Upper lobe of right lung (tissue), 1 donor: ENCODE results near the gene NDUFB2. TPM values are rescaled to one million over a fixed set of nuclear protein-coding genes. Genes with fewer than 3 reads are reported as not detected.
A peak's percentile ranks its signal among the peaks of the same experiment; 100 is the strongest.

Experiments used
- ATAC-seq: fragments of 200-7000 bp; cut with Tn5 transposase; one replicate; pipeline ENCODE4 v1.9.1; 2020; ENCODE audit warnings: mild to moderate bottlenecking, moderate library complexity
- DNase-seq: peaks from one replicate; pipeline ENCODE4 v3.0.0-alpha.2; 2020
- H3K27ac ChIP-seq: fragments of 200-600 bp; one replicate; pipeline ENCODE4 v1.8.0; 2022
- H3K27me3 ChIP-seq: fragments of 200-600 bp; one replicate; pipeline ENCODE4 v1.8.0; 2022; ENCODE audit warnings: mild to moderate bottlenecking
- H3K36me3 ChIP-seq: fragments of 200-600 bp; one replicate; pipeline ENCODE4 v1.8.0; 2022
- H3K4me1 ChIP-seq: fragments of 200-600 bp; one replicate; pipeline ENCODE4 v1.8.0; 2022
- H3K4me3 ChIP-seq: fragments of 200-600 bp; one replicate; pipeline ENCODE4 v1.8.0; 2022; ENCODE audit warnings: mild to moderate bottlenecking
- H3K9me3 ChIP-seq: fragments of 200-600 bp; one replicate; pipeline ENCODE4 v1.8.0; 2022
- CTCF ChIP-seq: fragments of 200-600 bp; IDR thresholded peaks from one replicate; pipeline ENCODE4 v1.8.0; 2022; ENCODE audit warnings: antibody characterized with exemption
- intact Hi-C: fragments of 100-400 bp; cut with DNase I; formaldehyde crosslinking; loops from one replicate; pipeline ENCODE4 v1.11.0; 2022
- total RNA-seq: library from RNA; stranded (reverse); fragmentation: NEBNext Ultra II Directional; extraction: Animal tissue kit (Norgen Biotek cat#: 25700); gene quantifications from one replicate; pipeline ENCODE4 v1.2.1, GENCODE V29; 2021
- donor health status: DM: no; HTN: yes; CAD: no; lungs with severe emphysema.

Gene NDUFB2
- total RNA-seq, 1 donor from 2014 or later: 160 TPM

GRCh38 chr7:140678081-140678815 lies 18.3 kb upstream of the NDUFB2 start:
- Histone ChIP-seq H3K4me3 (no peak overlapping the region), H3K27me3 (no peaks in the 10 kb centered on the region), H3K9me3 (no peaks in the 10 kb centered on the region), H3K4me1 (peaks cover 20% of the 10 kb centered on the region), H3K36me3 (peaks cover 22% of the 10 kb centered on the region), H3K27ac (no peak overlapping the region)
- ATAC-seq: no peak
- intact Hi-C loops: no loop called here
- DNase-seq: peak; percentile 47
- no peak for TF ChIP-seq CTCF

GRCh38 chr7:140678816-140679130 lies 17.7 kb upstream of the NDUFB2 start:
- no peaks in the 10 kb centered on the region for H3K9me3 ChIP-seq
- H3K4me1 ChIP-seq: peaks cover 18% of the 10 kb centered on the region
- ATAC-seq (no peak), DNase-seq (peak; percentile 38)
- peaks cover 22% of the 10 kb centered on the region for H3K36me3 ChIP-seq
- intact Hi-C loops: no loop called here
- H3K27ac ChIP-seq: no peak overlapping the region
- no peak for TF ChIP-seq CTCF
- H3K4me3 ChIP-seq: no peak overlapping the region
- H3K27me3 ChIP-seq: no peaks in the 10 kb centered on the region

GRCh38 chr7:140679186-140679585 lies 17.3 kb upstream of the NDUFB2 start:
- intact Hi-C loops: no loop called here
- ATAC-seq: no peak

GRCh38 chr7:140680886-140681285 lies 15.6 kb upstream of the NDUFB2 start:
- H3K9me3 ChIP-seq: no peaks in the 10 kb centered on the region
- peaks cover 22% of the 10 kb centered on the region for H3K36me3 ChIP-seq
- H3K27me3 ChIP-seq: no peaks in the 10 kb centered on the region
- intact Hi-C loops: no loop called here
- no peaks in the 10 kb centered on the region for H3K4me1 ChIP-seq
- no peak overlapping the region for H3K4me3 ChIP-seq
- DNase-seq (no peak), ATAC-seq (no peak)
- no peak for TF ChIP-seq CTCF
- no peak overlapping the region for H3K27ac ChIP-seq

More at GRCh38 chr7:140679186-140679585, 17.3 kb upstream of the NDUFB2 start:
- Histone ChIP-seq H3K27ac (no peak overlapping the region), H3K4me3 (no peak overlapping the region), H3K27me3 (no peaks in the 10 kb centered on the region), H3K9me3 (no peaks in the 10 kb centered on the region), H3K4me1 (peaks cover 14% of the 10 kb centered on the region), H3K36me3 (peaks cover 22% of the 10 kb centered on the region)
- DNase-seq: peak; percentile 30
- no peak for TF ChIP-seq CTCF

GRCh38 chr7:140681766-140682165 lies 14.7 kb upstream of the NDUFB2 start:
- Histone ChIP-seq H3K27me3 (no peaks in the 10 kb centered on the region), H3K36me3 (peaks cover 22% of the 10 kb centered on the region), H3K4me1 (no peaks in the 10 kb centered on the region), H3K4me3 (no peak overlapping the region), H3K27ac (no peak overlapping the region), H3K9me3 (no peaks in the 10 kb centered on the region)
- ATAC-seq: no peak
- no peak for TF ChIP-seq CTCF
- no peak for DNase-seq
- intact Hi-C loops: no loop called here

- H3K27ac ChIP-seq: no peak overlapping the region
- H3K9me3 ChIP-seq: no peaks in the 10 kb centered on the region
- no peaks in the 10 kb centered on the region for H3K27me3 ChIP-seq
- no peak overlapping the region for H3K4me3 ChIP-seq
- H3K36me3 ChIP-seq: peaks cover 32% of the 10 kb centered on the region
- no peak for ATAC-seq
- no peaks in the 10 kb centered on the region for H3K4me1 ChIP-seq
- no peak for DNase-seq
- no peak for TF ChIP-seq CTCF
- intact Hi-C loops: no loop called here
Measured at GRCh38 chr7:140683657-140684056, 12.9 kb upstream of the NDUFB2 start.
